MM.1S (cell line): ENCODE results near the gene FBLN2.

Experiments
- DNase-seq: peaks from one replicate; pipeline ENCODE4 v3.0.0-alpha.2; 2015
- H2AFZ ChIP-seq: fragments of 300-600 bp; sonication (generic); 2 replicates; pipeline ENCODE4 v1.6.0; 2016; ENCODE audit warnings: antibody characterized with exemption, low read length
- H3F3A ChIP-seq: fragments of 300-600 bp; sonication (generic); 2 replicates; pipeline ENCODE4 v1.6.1; 2016; ENCODE audit warnings: mild to moderate bottlenecking, antibody characterized with exemption, low read length, moderate library complexity, mixed read lengths; ENCODE audit not compliant: insufficient read depth
- H3K27ac ChIP-seq: fragments of 300-600 bp; sonication (generic); 2 replicates; pipeline ENCODE4 v1.5.1; 2016; ENCODE audit warnings: mild to moderate bottlenecking, low read length
- H3K27me3 ChIP-seq: fragments of 300-600 bp; sonication (generic); replicated peaks from 2 replicates; pipeline ENCODE4 v1.6.0; 2016; ENCODE audit warnings: low read length; ENCODE audit not compliant: insufficient read depth
- H3K36me3 ChIP-seq: fragments of 300-600 bp; sonication (generic); replicated peaks from 2 replicates; pipeline ENCODE4 v1.6.1; 2016; ENCODE audit warnings: mild to moderate bottlenecking, low read length, mixed read lengths; ENCODE audit not compliant: insufficient read depth
- H3K4me1 ChIP-seq: fragments of 300-600 bp; sonication (generic); 2 replicates; pipeline ENCODE4 v1.6.1; 2016; ENCODE audit warnings: low read length, mixed read lengths
- H3K4me2 ChIP-seq: fragments of 300-600 bp; sonication (generic); 2 replicates; pipeline ENCODE4 v1.6.0; 2016; ENCODE audit warnings: low read depth, low read length
- H3K4me3 ChIP-seq: fragments of 300-600 bp; sonication (generic); 2 replicates; pipeline ENCODE4 v1.5.1; 2016; ENCODE audit warnings: low read length, mixed read lengths
- H3K79me2 ChIP-seq: fragments of 300-600 bp; sonication (generic); 2 replicates; pipeline ENCODE4 v1.6.1; 2016; ENCODE audit warnings: mixed run types, low read length, mixed read lengths
- H3K9ac ChIP-seq: fragments of 300-600 bp; sonication (generic); 2 replicates; pipeline ENCODE4 v1.6.1; 2016; ENCODE audit warnings: low read length, mixed read lengths
- H3K9me2 ChIP-seq: fragments of 300-600 bp; sonication (generic); replicated peaks from 2 replicates; pipeline ENCODE4 v1.6.1; 2016; ENCODE audit warnings: mild to moderate bottlenecking, low read length, mixed read lengths; ENCODE audit not compliant: insufficient read depth
- H3K9me3 ChIP-seq: fragments of 300-600 bp; sonication (generic); replicated peaks from 2 replicates; pipeline ENCODE4 v1.6.1; 2016; ENCODE audit warnings: mild to moderate bottlenecking, low read length, mixed read lengths; ENCODE audit not compliant: insufficient read depth
- H4K20me1 ChIP-seq: fragments of 300-600 bp; sonication (generic); 2 replicates; pipeline ENCODE4 v1.6.1; 2016; ENCODE audit warnings: mild to moderate bottlenecking, low read length, moderate library complexity, mixed read lengths; ENCODE audit not compliant: insufficient read depth
- EZH2 ChIP-seq: fragments of 300-600 bp; sonication (generic); optimal IDR thresholded peaks from 2 replicates; pipeline ENCODE3; 2017; ENCODE audit warnings: low read depth, mild to moderate bottlenecking, antibody characterized with exemption, low read length, mixed read lengths
- EZH2phosphoT487 ChIP-seq: fragments of 300-600 bp; sonication (generic); IDR thresholded peaks from 2 replicates; pipeline ENCODE4 v1.6.1; 2018; ENCODE audit warnings: antibody characterized with exemption, low read length
- TF ChIP-seq, protein P1 (sequence below): fragments of 300-600 bp; sonication (generic); IDR thresholded peaks from 2 replicates; pipeline ENCODE4 v1.5.1; 2016; ENCODE audit warnings: antibody characterized with exemption, low read length, mixed read lengths

The FBLN2 gene

DNA sequence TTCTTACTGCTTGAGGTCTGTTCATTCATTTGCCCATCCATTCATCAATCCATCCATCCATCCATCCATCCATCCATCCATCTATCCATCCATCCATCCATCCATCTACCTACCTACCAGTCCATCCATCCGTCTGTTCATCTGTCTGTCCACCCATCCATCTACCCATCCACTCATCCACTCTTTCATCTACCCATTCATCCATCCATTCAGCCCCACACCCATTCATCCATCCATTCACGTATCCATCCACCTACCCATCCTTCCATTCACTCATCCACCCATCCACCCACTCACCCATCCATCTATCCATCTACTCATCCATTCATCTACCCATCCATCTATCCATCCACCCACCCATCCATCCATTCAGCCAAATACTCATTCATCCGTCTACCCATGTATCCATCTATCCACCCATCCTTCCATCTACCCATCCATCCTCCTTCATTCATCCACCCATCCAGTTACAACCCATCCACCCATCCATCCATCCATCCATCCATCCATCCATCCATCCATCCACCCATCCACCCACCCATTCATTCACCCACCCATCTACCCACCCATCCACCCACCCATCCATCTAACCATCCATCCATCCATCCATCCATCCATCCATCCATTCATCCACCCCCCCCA is 68.3 kb downstream of the FBLN2 start:
- Histone ChIP-seq H2AFZ (no peak overlapping the region), H3K4me3 (no peak overlapping the region), H4K20me1 (no peaks in the 10 kb centered on the region), H3K9me2 (no peaks in the 10 kb centered on the region), H3K4me1 (no peaks in the 10 kb centered on the region), H3F3A (no peaks in the 10 kb centered on the region), H3K79me2 (no peaks in the 10 kb centered on the region), H3K27me3 (peaks cover 63% of the 10 kb centered on the region), H3K36me3 (no peaks in the 10 kb centered on the region), H3K27ac (no peak overlapping the region), H3K9me3 (no peaks in the 10 kb centered on the region), H3K4me2 (no peak overlapping the region), H3K9ac (no peak overlapping the region)
- no peak for DNase-seq
- TF ChIP-seq EZH2phosphoT487 = no peak
- no peak for TF ChIP-seq EZH2
- TF ChIP-seq, protein P1, sequence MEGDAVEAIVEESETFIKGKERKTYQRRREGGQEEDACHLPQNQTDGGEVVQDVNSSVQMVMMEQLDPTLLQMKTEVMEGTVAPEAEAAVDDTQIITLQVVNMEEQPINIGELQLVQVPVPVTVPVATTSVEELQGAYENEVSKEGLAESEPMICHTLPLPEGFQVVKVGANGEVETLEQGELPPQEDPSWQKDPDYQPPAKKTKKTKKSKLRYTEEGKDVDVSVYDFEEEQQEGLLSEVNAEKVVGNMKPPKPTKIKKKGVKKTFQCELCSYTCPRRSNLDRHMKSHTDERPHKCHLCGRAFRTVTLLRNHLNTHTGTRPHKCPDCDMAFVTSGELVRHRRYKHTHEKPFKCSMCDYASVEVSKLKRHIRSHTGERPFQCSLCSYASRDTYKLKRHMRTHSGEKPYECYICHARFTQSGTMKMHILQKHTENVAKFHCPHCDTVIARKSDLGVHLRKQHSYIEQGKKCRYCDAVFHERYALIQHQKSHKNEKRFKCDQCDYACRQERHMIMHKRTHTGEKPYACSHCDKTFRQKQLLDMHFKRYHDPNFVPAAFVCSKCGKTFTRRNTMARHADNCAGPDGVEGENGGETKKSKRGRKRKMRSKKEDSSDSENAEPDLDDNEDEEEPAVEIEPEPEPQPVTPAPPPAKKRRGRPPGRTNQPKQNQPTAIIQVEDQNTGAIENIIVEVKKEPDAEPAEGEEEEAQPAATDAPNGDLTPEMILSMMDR = no peak

DNA sequence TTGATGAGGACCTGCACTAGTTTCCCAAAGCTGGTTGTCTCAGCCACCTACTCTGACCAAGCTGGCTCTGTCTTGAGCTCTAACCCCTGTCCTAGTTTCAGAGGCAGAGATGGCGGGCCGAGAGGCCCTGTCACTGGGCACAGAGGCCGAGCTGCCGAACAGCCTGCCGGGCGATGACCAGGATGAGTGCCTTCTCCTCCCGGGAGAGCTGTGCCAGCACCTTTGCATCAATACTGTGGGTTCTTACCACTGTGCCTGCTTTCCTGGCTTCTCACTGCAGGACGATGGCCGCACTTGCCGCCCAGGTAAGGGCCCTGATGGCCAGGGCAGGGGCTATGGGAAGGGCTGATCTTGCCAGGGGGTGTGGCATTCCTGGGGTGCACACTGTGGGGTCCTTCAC is 69.1 kb downstream of the FBLN2 start:
- H3K4me1 ChIP-seq = no peaks in the 10 kb centered on the region
- TF ChIP-seq EZH2phosphoT487 (no peak), EZH2 (no peak)
- TF ChIP-seq, protein P1 = no peak
- H3K9ac ChIP-seq = no peak overlapping the region
- DNase-seq = no peak
- no peaks in the 10 kb centered on the region for H4K20me1 ChIP-seq
- H3K36me3 ChIP-seq = no peaks in the 10 kb centered on the region
- no peak overlapping the region for H2AFZ ChIP-seq
- H3K27me3 ChIP-seq = peaks cover 65% of the 10 kb centered on the region
- H3K27ac ChIP-seq = no peak overlapping the region
- no peaks in the 10 kb centered on the region for H3K9me2 ChIP-seq
- no peak overlapping the region for H3K4me2 ChIP-seq
- no peaks in the 10 kb centered on the region for H3F3A ChIP-seq
- H3K4me3 ChIP-seq = no peak overlapping the region
- no peaks in the 10 kb centered on the region for H3K79me2 ChIP-seq
- no peaks in the 10 kb centered on the region for H3K9me3 ChIP-seq

DNA sequence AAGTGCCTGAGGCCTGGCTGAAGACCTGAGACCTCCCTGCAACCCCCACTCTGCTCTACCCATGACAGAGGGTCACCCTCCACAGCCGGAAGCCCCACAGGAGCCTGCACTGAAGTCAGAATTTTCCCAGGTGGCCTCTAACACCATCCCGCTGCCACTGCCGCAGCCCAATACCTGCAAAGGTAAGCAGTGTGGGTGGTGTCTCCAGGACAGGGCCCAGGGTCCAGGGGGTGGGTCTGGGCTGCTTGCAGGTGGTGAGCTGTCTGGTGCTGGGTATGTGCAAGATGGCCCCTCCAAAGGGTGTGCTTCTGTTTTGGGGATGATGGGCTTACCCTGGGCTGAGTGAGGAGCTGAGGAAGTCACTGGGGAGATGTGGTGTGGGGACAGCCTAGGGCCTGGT is 69.9 kb downstream of the FBLN2 start:
- TF ChIP-seq, protein P1 = no peak
- TF ChIP-seq EZH2phosphoT487 (no peak), EZH2 (no peak)
- H3K4me1 ChIP-seq = no peaks in the 10 kb centered on the region
- H3K9ac ChIP-seq = no peak overlapping the region
- no peak overlapping the region for H3K4me3 ChIP-seq
- no peak overlapping the region for H2AFZ ChIP-seq
- no peak for DNase-seq
- H3F3A ChIP-seq = no peaks in the 10 kb centered on the region
- H3K27ac ChIP-seq = no peak overlapping the region
- no peak overlapping the region for H3K4me2 ChIP-seq
- H3K27me3 ChIP-seq = peaks cover 65% of the 10 kb centered on the region
- no peaks in the 10 kb centered on the region for H3K9me3 ChIP-seq
- H3K36me3 ChIP-seq = no peaks in the 10 kb centered on the region
- no peaks in the 10 kb centered on the region for H4K20me1 ChIP-seq
- H3K79me2 ChIP-seq = no peaks in the 10 kb centered on the region
- H3K9me2 ChIP-seq = no peaks in the 10 kb centered on the region
